Ishikawa (cell line): ENCODE measurements around the gene CDH23.

Source experiments
- CEBPB ChIP-seq: IDR thresholded peaks from 2 replicates; pipeline ENCODE4 v1.6.1; 2012
- CREB1 ChIP-seq: IDR thresholded peaks from 2 replicates; pipeline ENCODE4 v1.6.1; 2012; ENCODE audit warnings: low read depth
- EGR1 ChIP-seq: IDR thresholded peaks from 2 replicates; pipeline ENCODE4 v1.6.1; 2012
- EP300 ChIP-seq: IDR thresholded peaks from 2 replicates; pipeline ENCODE4 v1.6.1; 2012; ENCODE audit warnings: borderline replicate concordance
- FOXM1 ChIP-seq: IDR thresholded peaks from 2 replicates; pipeline ENCODE4 v1.6.1; 2012; ENCODE audit warnings: low read depth, borderline replicate concordance
- NFIC ChIP-seq: IDR thresholded peaks from 2 replicates; pipeline ENCODE4 v1.6.1; 2012
- RAD21 ChIP-seq: IDR thresholded peaks from 2 replicates; pipeline ENCODE4 v1.6.1; 2012; ENCODE audit warnings: low read depth
- TAF1 ChIP-seq: IDR thresholded peaks from 2 replicates; pipeline ENCODE4 v1.6.1; 2012; ENCODE audit warnings: low read depth, mild to moderate bottlenecking
- TCF12 ChIP-seq: IDR thresholded peaks from 2 replicates; pipeline ENCODE4 v1.6.1; 2012; ENCODE audit warnings: low read depth
- TEAD4 ChIP-seq: IDR thresholded peaks from 2 replicates; pipeline ENCODE4 v1.6.1; 2012
- YY1 ChIP-seq: IDR thresholded peaks from 2 replicates; pipeline ENCODE4 v1.6.1; 2012; ENCODE audit warnings: low read depth
- ZBTB7A ChIP-seq: IDR thresholded peaks from 2 replicates; pipeline ENCODE4 v1.6.1; 2012; ENCODE audit warnings: low read depth
- TF ChIP-seq, protein P1 (sequence below): IDR thresholded peaks from 2 replicates; pipeline ENCODE4 v1.6.1; 2012; ENCODE audit warnings: low read depth, mild to moderate bottlenecking
- TF ChIP-seq, protein P2 (sequence below): IDR thresholded peaks from 2 replicates; pipeline ENCODE4 v1.6.1; 2012
- TF ChIP-seq, protein P3 (sequence below): IDR thresholded peaks from 2 replicates; pipeline ENCODE4 v1.6.1; 2012

Gene CDH23

DNA sequence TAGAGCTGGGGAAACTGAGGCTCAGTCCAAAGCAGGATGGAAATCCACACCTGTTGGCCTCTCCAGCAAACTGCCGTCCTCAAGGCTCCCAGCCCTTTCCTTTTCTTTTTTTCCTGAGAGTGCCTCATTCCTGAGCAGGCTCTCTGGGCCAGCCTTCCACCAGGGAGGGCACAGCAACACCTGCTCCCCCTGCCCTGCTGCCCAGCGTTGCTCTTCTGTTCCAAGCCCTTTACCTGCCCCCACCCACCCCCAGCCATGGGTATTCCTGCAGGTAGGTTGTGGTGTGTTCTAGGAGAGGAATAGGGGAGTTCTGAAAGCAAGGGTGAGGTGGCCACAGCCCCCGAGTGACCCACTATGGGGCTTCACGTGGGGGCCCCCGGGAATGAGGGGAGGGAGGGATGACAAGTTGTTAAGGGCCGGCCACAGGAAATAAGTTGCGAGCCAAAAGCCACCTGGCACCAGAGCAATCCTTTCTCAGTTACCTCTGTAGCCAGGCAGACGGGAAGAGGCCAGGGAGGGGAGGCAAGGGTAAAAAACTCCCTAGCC lies 357.3 kb downstream of the CDH23 start:
- TF ChIP-seq CEBPB (no peak), RAD21 (no peak), CREB1 (no peak), NFIC (no peak), TCF12 (no peak), FOXM1 (no peak), TEAD4 (no peak), TAF1 (no peak), ZBTB7A (no peak), YY1 (no peak), EP300 (no peak), EGR1 (no peak)
- TF ChIP-seq, protein P1, sequence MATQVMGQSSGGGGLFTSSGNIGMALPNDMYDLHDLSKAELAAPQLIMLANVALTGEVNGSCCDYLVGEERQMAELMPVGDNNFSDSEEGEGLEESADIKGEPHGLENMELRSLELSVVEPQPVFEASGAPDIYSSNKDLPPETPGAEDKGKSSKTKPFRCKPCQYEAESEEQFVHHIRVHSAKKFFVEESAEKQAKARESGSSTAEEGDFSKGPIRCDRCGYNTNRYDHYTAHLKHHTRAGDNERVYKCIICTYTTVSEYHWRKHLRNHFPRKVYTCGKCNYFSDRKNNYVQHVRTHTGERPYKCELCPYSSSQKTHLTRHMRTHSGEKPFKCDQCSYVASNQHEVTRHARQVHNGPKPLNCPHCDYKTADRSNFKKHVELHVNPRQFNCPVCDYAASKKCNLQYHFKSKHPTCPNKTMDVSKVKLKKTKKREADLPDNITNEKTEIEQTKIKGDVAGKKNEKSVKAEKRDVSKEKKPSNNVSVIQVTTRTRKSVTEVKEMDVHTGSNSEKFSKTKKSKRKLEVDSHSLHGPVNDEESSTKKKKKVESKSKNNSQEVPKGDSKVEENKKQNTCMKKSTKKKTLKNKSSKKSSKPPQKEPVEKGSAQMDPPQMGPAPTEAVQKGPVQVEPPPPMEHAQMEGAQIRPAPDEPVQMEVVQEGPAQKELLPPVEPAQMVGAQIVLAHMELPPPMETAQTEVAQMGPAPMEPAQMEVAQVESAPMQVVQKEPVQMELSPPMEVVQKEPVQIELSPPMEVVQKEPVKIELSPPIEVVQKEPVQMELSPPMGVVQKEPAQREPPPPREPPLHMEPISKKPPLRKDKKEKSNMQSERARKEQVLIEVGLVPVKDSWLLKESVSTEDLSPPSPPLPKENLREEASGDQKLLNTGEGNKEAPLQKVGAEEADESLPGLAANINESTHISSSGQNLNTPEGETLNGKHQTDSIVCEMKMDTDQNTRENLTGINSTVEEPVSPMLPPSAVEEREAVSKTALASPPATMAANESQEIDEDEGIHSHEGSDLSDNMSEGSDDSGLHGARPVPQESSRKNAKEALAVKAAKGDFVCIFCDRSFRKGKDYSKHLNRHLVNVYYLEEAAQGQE, result no peak
- TF ChIP-seq, protein P2, sequence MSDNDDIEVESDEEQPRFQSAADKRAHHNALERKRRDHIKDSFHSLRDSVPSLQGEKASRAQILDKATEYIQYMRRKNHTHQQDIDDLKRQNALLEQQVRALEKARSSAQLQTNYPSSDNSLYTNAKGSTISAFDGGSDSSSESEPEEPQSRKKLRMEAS, result no peak
- TF ChIP-seq, protein P3, sequence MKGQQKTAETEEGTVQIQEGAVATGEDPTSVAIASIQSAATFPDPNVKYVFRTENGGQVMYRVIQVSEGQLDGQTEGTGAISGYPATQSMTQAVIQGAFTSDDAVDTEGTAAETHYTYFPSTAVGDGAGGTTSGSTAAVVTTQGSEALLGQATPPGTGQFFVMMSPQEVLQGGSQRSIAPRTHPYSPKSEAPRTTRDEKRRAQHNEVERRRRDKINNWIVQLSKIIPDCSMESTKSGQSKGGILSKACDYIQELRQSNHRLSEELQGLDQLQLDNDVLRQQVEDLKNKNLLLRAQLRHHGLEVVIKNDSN, result no peak

DNA sequence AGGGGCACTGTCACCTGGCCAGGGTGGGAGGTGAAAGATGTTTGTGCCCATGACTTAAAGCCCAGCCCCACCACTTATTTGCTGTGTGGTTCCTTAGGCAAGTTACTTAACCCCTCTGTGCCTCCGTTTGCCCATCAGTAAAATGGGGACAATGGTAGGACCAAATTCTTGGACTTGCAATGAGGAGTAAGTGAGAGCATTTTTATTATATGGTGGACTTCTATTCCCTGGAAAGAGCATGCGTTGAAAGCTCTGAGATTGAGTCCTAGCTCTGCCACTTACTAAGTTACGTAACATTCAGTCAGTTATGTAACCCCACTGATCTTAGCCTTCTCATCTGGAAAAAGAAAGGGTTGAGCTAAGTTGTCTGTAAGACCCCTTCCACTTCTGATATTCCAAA lies 357.8 kb downstream of the CDH23 start:
- TF ChIP-seq TEAD4 (no peak), NFIC (no peak), CREB1 (no peak), EGR1 (no peak), YY1 (no peak), TCF12 (no peak), RAD21 (no peak), ZBTB7A (no peak), CEBPB (no peak), EP300 (no peak), TAF1 (no peak), FOXM1 (no peak)
- TF ChIP-seq, protein P3, result no peak
- TF ChIP-seq, protein P2, result no peak

DNA sequence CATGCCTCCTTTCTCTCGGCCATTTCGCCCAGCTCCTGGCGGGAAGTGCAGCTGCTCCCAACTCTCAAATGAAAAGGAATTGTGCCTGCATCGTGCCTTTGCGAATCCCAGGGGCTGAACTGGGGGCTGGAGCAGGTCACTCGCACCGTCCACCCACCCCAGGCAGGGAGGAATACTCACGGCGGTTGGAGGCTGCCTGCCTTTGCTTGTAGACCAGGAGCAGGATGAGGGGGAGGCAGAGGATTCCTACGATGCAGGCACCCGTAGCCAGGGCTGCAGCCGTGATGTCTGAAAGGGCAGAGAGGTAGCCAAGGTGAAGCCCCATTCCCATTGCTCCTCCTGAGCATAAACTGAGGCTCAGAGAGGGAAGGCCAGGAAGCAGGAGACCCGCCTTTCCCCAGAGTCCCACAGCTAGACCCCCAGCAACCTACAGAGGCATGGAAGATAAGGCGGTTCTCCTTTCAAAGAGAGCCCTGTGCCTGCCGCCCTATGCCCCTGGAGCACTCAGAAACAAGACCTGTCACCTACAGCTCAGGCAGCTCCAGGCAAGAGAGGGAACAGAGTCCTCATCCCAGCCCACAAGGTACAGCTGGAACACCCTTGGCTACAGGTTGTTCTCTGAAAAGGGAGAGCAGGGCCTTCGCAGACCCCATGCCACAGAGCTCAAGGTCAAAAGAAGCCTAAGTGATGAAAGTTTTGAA lies 358.6 kb downstream of the CDH23 start:
- TF ChIP-seq EGR1, result no peak
- TF ChIP-seq EP300, result no peak

DNA sequence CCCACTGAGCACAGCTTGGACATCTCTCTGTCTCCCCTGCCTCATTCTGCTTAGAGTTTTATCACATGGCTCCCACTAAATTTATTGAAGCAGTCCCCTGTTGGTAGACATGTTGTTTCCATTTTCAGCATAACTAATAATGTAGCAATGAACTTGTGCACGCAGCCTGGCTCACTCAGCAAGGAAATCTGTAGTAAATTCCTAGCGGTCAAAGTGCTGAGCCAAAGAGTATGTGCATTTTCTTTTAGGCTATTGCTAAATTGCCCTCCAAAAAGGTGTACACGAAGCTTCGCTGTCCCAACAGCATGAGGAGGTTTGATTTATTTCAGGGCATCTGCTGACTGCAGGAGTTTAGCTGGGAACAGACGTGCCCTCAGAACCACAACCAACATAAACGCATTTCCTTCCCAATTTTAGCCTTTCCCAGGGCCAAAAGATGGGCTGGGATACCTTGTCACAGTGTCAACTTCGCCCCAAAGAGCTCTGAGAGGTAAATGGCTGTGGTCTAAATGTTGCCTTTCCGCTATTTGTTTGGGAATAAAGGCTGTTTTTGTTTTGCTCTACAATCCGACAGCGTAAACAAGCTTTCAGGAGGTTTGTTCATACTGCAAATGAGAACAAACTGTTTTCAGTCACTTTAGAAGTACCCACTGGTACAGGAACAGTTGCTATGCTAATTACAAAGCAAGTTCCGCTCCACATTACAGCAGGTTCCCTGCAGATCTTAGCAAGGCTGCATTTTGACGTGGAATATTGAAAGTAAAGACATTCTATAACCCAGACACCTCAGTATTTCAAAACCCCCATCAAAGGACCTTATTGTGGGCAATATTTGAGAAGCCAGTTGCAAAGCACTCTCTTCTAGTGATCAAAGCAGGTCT lies 359.8 kb downstream of the CDH23 start:
- no peak for TF ChIP-seq TEAD4

DNA sequence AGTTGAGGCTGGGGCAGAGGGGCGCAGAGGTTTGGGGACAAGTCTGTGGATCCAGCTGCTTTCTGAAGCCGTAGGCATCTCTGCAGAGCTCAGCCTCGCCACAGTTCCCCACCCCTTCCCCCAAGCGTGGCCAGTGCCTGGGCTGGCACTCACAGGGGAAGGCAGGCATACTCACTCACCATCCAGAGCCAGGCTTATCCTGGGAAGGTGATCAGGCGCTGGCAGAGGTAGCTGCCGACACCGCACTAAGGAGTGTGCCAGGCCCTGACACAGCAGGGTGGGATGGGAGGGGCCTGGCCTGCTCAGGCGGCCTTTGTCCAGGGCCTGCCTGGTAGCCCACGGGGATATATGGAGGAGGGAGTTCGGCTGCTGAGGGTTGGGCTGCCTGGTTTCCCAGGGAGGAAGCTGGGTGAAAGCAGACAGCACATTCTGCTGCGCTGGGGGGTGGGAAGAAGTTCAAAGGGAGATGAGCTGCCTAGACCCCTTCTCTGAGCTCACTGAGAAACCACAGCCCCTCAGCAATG lies 360.7 kb downstream of the CDH23 start:
- TF ChIP-seq, protein P3, result no peak
- TF ChIP-seq EGR1 (no peak), YY1 (no peak), ZBTB7A (no peak), FOXM1 (no peak), TEAD4 (no peak), RAD21 (no peak), TCF12 (no peak)
- TF ChIP-seq, protein P2, result no peak
- TF ChIP-seq, protein P1, result no peak
